GM06990 (cell line): Measurements from ENCODE around the gene CCDC89.
"Not testable (repeated sequence)": the region's sequence is repeated elsewhere in the genome, so short reads cannot be mapped to it uniquely, and the experiment has no call there.

Source experiments
- DNase-seq: peaks from one replicate; pipeline ENCODE4 v3.0.0-alpha.2; 2011; ENCODE audit not compliant: insufficient read length; ENCODE audit errors: extremely low read depth
- H3K27me3 ChIP-seq: replicated peaks from 2 replicates; pipeline ENCODE4 v1.6.0; 2011; ENCODE audit warnings: low read length; ENCODE audit not compliant: control insufficient read depth, insufficient read depth
- H3K36me3 ChIP-seq: 2 replicates; pipeline ENCODE4 v1.5.1; 2011; ENCODE audit warnings: low read length; ENCODE audit not compliant: control insufficient read depth, insufficient read depth
- H3K4me3 ChIP-seq: replicated peaks from 2 replicates; pipeline ENCODE4 v1.5.1; 2011; ENCODE audit warnings: low read depth, mild to moderate bottlenecking, control low read depth, low read length
- CTCF ChIP-seq: IDR thresholded peaks from 2 replicates; pipeline ENCODE4 v1.5.1; 2011; ENCODE audit warnings: low read length, control low read depth, mild to moderate bottlenecking, inconsistent platforms; ENCODE audit not compliant: insufficient read depth, poor library complexity, severe bottlenecking

The CCDC89 gene

GRCh38 chr11:85656777-85657176 is 29.2 kb downstream of the CCDC89 start:
- DNase-seq, result no peak
- no peaks in the 10 kb centered on the region; the same call in none of the 2 replicates for H3K36me3 ChIP-seq

GRCh38 chr11:85654343-85654742 is 31.7 kb downstream of the CCDC89 start:
- H3K27me3 ChIP-seq, H3K4me3 ChIP-seq, H3K36me3 ChIP-seq, DNase-seq: not testable (repeated sequence)

More at GRCh38 chr11:85656777-85657176, 29.2 kb downstream of the CCDC89 start:
- H3K4me3 ChIP-seq, result no peak overlapping the region
- TF ChIP-seq CTCF, result no peak
- no peaks in the 10 kb centered on the region for H3K27me3 ChIP-seq

- Histone ChIP-seq H3K36me3 (peaks cover 3% of the 10 kb centered on the region), H3K27me3 (no peaks in the 10 kb centered on the region), H3K4me3 (no peak overlapping the region)
- no peak for DNase-seq
- TF ChIP-seq CTCF, result no peak
These were observed 33.1 kb downstream of the CCDC89 start for GRCh38 chr11:85652786-85653447.

- DNase-seq, result no peak
- H3K36me3 ChIP-seq, result peaks cover 3% of the 10 kb centered on the region
These were observed 34.9 kb downstream of the CCDC89 start for GRCh38 chr11:85651118-85651517.

GRCh38 chr11:85647604-85648299 is 38.2 kb downstream of the CCDC89 start, which contains the start of gene TMEM126A:
TMEM126A (plus strand) TSS chr11:85647967; CDS start chr11:85650256, 2,289 bp downstream.
- Histone ChIP-seq H3K36me3 (peaks cover 3% of the 10 kb centered on the region; the same call in 1 of the 2 replicates), H3K27me3 (no peaks in the 10 kb centered on the region), H3K4me3 (peak within 1 kb of the TSS; percentile 90)
- no peak for TF ChIP-seq CTCF
- DNase-seq, result peak; percentile 91

More at GRCh38 chr11:85651118-85651517, 34.9 kb downstream of the CCDC89 start:
- TF ChIP-seq CTCF, result no peak
- Histone ChIP-seq H3K27me3 (no peaks in the 10 kb centered on the region), H3K4me3 (no peak overlapping the region)

- H3K27me3 ChIP-seq, result no peaks in the 10 kb centered on the region
- no peak for DNase-seq
- no peak for TF ChIP-seq CTCF
- H3K36me3 ChIP-seq, result peaks cover 3% of the 10 kb centered on the region; the same call in 1 of the 2 replicates
- H3K4me3 ChIP-seq, result peak overlapping the region; percentile 90
These were observed 38.9 kb downstream of the CCDC89 start for GRCh38 chr11:85647078-85647477.
